Jurkat, Clone E6-1 (cell line): ENCODE results near the gene ST6GALNAC2.
"Not testable (repeated sequence)": the region's sequence is repeated elsewhere in the genome, so short reads cannot be mapped to it uniquely, and the experiment has no call there.

ENCODE experiments used
- DNase-seq: peaks from one replicate; pipeline ENCODE4 v3.0.0-alpha.2; 2011; ENCODE audit warnings: low read depth, low spot score
- H3K4me3 ChIP-seq: 2 replicates; pipeline ENCODE4 v1.5.1; 2011; ENCODE audit warnings: mild to moderate bottlenecking, low read length, control low read depth, moderate library complexity

The ST6GALNAC2 gene

GRCh38 chr17:76534831-76535732, 50.6 kb downstream of the ST6GALNAC2 start:
- H3K4me3 ChIP-seq, result no peak overlapping the region
- no peak for DNase-seq

GRCh38 chr17:76533640-76534359, 51.9 kb downstream of the ST6GALNAC2 start:
- not testable (repeated sequence) for H3K4me3 ChIP-seq, DNase-seq

GRCh38 chr17:76532072-76532651, 53.5 kb downstream of the ST6GALNAC2 start:
- DNase-seq, result no peak
- no peak overlapping the region for H3K4me3 ChIP-seq

DNA sequence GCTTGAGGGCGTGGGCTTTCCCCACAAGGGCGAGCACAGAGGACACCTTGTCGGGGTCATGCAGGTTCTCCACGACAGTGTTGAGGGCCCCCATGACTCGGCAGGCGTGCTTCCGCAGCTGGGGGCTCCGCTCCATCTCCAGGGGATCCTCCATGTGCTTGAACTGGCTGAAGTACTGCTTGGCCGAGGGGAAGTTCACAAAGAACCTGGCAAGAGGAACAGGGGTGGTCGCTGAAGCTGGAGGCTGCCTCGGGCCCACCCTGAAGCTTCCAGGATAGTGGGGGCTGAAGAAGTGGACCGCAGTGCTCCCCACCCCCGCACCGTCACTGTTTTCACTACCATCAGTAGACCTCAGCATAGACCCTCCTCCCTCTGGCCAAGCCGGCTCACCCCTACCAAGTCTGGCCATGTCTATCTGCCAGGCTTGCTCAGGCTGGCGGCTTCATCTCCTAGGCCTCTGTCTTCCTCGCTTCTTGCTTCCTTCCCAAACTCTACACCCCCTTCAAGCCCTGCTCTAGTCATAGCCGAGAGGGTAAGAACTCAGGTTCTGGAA, 54.1 kb downstream of the ST6GALNAC2 start:
- DNase-seq, result no peak
- no peak overlapping the region for H3K4me3 ChIP-seq

- no peak overlapping the region for H3K4me3 ChIP-seq
- no peak for DNase-seq
These were observed 54.7 kb downstream of the ST6GALNAC2 start for GRCh38 chr17:76530811-76531485.

GRCh38 chr17:76530095-76530723, 55.5 kb downstream of the ST6GALNAC2 start:
- DNase-seq, result no peak
- no peak overlapping the region for H3K4me3 ChIP-seq

- H3K4me3 ChIP-seq, result no peak overlapping the region
- no peak for DNase-seq
These were observed 56.2 kb downstream of the ST6GALNAC2 start for GRCh38 chr17:76529224-76530094.

DNA sequence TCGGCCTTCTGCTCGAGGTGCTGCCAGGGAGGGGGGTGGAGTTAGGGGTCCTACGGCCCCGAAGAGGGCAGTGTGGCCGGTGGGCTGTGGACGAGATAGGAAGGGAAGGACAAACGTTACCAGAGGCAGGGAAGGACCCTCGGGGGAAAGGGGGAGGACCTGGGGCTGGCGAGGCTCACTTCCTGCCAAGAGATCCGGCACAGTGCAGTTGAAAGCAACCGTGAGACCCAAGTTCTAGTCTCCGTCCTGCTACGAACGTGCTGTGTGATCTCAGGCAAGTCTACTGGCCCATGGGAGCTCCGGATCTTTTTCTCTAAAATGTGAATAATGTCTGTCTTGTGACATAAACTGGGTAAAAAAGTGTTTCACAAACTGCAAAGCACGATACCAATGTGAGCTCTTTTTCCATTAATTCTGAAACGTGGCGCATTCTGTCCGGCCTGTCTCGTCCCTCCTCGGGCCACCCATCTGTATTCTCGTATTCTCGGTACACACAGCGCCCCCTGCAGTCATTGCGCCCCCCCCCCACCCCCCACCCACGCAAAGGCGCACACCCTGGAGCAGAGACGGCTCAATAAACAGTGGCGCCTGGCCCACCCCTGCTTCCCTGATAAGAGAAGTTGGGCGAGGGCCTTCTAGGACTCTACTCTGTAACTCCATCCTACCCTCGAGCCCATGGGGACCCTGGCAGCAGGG, 57.0 kb downstream of the ST6GALNAC2 start:
- H3K4me3 ChIP-seq, result no peak overlapping the region
- no peak for DNase-seq

GRCh38 chr17:76528156-76528527, 57.5 kb downstream of the ST6GALNAC2 start:
- H3K4me3 ChIP-seq, result no peak overlapping the region
- no peak for DNase-seq

- DNase-seq, result no peak
- H3K4me3 ChIP-seq, result no peak overlapping the region
These were observed 58.1 kb downstream of the ST6GALNAC2 start for GRCh38 chr17:76527430-76528111.

DNA sequence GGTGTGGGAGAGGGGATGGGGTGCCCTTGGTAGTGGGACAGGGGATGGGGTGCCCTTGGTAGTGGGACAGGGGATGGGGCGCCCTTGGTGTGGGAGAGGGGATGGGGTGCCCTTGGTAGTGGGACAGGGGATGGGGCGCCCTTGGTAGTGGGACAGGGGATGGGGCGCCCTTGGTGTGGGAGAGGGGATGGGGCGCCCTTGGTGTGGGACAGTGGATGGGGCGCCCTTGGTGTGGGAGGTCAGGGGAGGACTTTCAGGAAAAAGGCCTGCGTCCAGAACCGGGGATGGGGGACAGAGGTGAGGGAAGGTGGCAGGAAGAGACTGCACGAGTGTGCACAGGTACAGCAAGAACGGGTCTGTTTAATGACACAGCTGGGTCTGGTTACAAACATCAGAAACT, 58.6 kb downstream of the ST6GALNAC2 start:
- not testable (repeated sequence) for H3K4me3 ChIP-seq, DNase-seq

- not testable (repeated sequence) for H3K4me3 ChIP-seq, DNase-seq
These were observed 60.2 kb downstream of the ST6GALNAC2 start for GRCh38 chr17:76525513-76525833.

DNA sequence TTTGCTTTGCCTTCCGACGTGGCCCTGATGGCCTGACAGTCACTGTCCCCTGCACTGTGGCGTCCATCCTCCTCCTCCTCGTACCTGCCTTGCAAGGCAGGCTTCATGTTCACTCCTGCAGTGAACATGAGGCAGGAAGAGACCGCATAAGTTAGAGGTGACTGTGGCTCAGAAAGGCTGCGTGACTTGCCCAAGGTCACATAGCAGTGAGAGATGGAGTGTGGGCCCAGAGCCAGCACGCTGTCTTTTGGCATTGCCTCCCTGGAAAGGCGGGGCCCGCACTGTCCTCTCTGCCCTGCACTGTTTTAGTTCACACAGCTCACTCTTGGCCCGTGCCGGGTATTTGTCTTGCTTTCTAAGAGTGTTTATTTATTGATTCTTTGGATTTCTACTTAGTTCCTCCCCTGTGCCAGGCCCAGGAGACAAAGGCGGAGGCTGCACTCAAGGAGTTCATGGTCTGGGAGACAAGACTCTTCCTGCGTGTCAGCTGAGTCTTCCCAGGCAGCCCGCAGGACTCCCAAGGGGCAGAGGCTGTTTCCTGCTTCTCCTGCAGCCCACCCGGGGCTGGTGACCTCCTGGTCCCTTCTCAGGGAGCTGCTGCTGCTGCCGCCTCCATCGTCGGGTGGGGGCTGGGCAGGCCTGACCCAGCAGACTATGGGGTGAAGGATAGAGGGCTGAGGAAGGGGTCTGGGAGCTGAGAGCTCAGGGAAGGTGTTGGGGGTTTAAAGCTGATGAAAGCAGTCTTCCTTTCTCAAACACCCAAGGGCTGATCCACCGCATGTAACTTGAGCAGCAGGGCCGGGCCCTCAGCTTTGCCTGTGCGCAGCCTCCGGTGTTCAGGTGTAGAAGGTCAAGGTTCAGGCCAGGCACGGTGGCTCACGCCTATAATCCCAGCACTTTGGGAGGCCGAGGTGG, 60.8 kb downstream of the ST6GALNAC2 start:
- no peak overlapping the region for H3K4me3 ChIP-seq
- no peak for DNase-seq

DNA sequence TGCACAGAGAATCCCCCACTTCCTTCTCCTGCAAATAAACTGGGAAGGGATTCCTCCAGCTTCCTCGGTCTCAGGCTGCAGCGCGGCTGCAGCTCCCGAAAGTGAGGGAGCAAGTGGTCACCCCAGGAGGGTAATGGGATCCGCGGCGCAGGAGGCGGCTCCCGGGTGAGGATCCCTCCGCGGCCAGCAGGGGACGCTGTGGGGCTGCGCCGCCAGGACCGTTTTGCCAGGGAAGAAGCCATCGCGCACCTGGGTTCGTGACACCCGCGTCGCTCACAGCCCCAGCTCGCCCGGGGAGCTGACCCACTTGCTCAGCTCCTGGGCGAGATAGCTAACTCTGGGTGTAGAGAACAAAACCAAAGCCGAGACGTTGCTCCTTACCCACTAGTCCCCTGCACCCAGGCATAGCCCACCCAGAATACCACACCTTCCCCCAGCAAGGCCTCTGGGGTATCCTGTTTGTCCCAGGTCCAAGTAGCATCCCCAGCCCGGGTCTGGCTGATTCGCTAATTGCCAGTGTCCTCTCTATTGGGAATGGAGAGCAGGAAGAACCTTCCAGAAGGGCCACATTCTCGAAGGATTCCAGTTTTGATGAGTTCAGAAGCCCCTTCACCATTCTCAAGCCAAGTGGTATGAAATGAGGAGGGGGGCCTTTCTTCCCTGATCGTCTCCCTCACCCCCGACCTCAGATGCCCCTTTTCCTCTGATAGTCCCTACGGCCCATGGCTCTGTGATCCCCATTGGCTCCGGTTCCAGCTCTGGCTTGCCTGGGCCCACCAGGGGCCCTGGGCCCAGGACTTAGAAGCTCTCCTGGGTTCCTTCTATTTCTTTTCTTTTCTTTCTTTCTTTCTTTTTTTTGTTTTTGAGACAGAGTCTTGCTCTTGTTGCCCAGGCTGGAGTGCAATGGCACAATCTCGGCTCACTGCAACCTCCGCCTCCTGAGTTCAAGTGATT, 62.3 kb downstream of the ST6GALNAC2 start:
- no peak overlapping the region for H3K4me3 ChIP-seq

DNA sequence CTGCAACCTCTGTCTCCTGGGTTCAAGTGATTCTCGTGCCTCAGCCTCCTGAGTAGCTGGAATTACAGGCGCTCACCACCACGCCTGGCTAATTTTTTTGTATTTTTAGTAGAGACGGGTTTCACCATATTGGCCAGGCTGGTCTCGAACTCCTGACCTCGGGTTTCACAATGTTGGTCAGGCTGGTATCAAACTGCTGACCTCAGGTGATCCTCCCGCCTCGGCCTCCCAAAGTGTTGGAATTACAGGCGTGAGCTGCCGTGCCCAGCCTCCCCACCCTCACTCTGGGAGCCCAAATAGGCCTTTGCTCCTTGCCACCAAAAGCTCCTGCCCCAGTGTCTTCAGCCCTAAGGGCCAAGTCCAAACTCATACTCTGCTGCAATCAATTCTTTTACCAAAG, 64.0 kb downstream of the ST6GALNAC2 start:
- not testable (repeated sequence) for H3K4me3 ChIP-seq, DNase-seq

More for the DNA sequence above, 62.3 kb downstream of the ST6GALNAC2 start:
- DNase-seq, result no peak
